Breast epithelium (tissue), 4 donors: ENCODE measurements around the gene IL1R2. TPM values are rescaled to one million over a fixed set of nuclear protein-coding genes. Genes with fewer than 3 reads are reported as not detected.

ENCODE experiments used
- DNase-seq, 2 donors: peaks; one replicate each; pipeline ENCODE4 v3.0.0-alpha.2; 2019; ENCODE audit warnings: low spot score in 2 of 2
- H3K27ac ChIP-seq, 2 donors: fragments of 200-600 bp; sonication (generic) in 1 of 2; one replicate each; pipeline ENCODE4 v1.5.1; 2016 to 2019; ENCODE audit warnings: mild to moderate bottlenecking in 1 of 2
- H3K27me3 ChIP-seq, 2 donors: fragments of 200-600 bp; sonication (generic) in 1 of 2; one replicate each; pipeline versions ENCODE4 v1.5.1 to v1.6.0; 2017 to 2019; ENCODE audit warnings: control low read depth in 1 of 2, mild to moderate bottlenecking in 1 of 2
- H3K36me3 ChIP-seq: fragments of 200-600 bp; one replicate; pipeline ENCODE4 v1.5.1; 2019
- H3K4me1 ChIP-seq, 2 donors: fragments of 200-600 bp; sonication (generic); one replicate each; pipeline ENCODE4 v1.5.1; 2016 to 2019; ENCODE audit warnings: control low read depth in 1 of 2
- H3K4me3 ChIP-seq, 3 donors: fragments of 200-600 bp; sonication (generic); 1 replicate in 2 of 3; 2 replicates in 1 of 3; pipeline ENCODE4 v1.5.1; 2016 to 2019; ENCODE audit warnings: mild to moderate bottlenecking in 3 of 3, moderate library complexity in 2 of 3
- H3K9me3 ChIP-seq, 2 donors: fragments of 200-600 bp; sonication (generic) in 1 of 2; one replicate each; pipeline ENCODE4 v1.5.1; 2016 to 2019; ENCODE audit warnings: control low read depth in 1 of 2
- CTCF ChIP-seq, 3 donors: fragments of 450-650 bp; IDR thresholded peaks; one replicate each; pipeline ENCODE4 v1.5.1; 2016 to 2017; ENCODE audit warnings: antibody characterized with exemption in 3 of 3, mild to moderate bottlenecking in 3 of 3, moderate library complexity in 3 of 3
- POLR2A ChIP-seq: fragments of 450-650 bp; IDR thresholded peaks from one replicate; pipeline ENCODE4 v1.6.1; 2016; ENCODE audit warnings: antibody characterized with exemption, mild to moderate bottlenecking, moderate library complexity
- POLR2AphosphoS5 ChIP-seq, 3 donors: sonication (generic); formaldehyde crosslinking; IDR thresholded peaks; one replicate each; pipeline ENCODE4 v1.6.1; 2017; ENCODE audit warnings: antibody characterized with exemption in 3 of 3
- intact Hi-C: fragments of 100-400 bp; cut with DNase I; formaldehyde crosslinking; loops from one replicate; pipeline ENCODE4 v1.15.1; 2023; ENCODE audit warnings: low total_unique reads
- total RNA-seq, 3 donors: library from RNA; depleted of rRNA; stranded (reverse); fragments of >200 nt; gene quantifications; one replicate each; pipeline ENCODE4 v1.1.0, GENCODE V29; 2016

IL1R2 gene
- total RNA-seq, 3 donors from 2014 or later = 8.2 to 9.8 (median 8.2) TPM

- intact Hi-C loops = no loop called here
- H3K27ac ChIP-seq = peak overlapping the region; percentile 86 to 96
- no peak for TF ChIP-seq CTCF (IDR thresholded peaks at IDR 0.05)
- TF ChIP-seq POLR2A = no peak
- TF ChIP-seq POLR2AphosphoS5 (IDR thresholded peaks at IDR 0.05) = no peak
Measured at GRCh38 chr2:101960819-101961337, 30.9 kb upstream of the IL1R2 start.

GRCh38 chr2:101961338-101962191, 30.2 kb upstream of the IL1R2 start:
- peaks cover 12 to 22% of the 10 kb centered on the region in 2 donors for H3K4me1 ChIP-seq
- peak overlapping the region; percentile 86 to 96 for H3K27ac ChIP-seq
- H3K27me3 ChIP-seq = no peaks in the 10 kb centered on the region
- DNase-seq = peak in 1 of 2 donors; percentile 87
- TF ChIP-seq CTCF (IDR thresholded peaks at IDR 0.05) (peak in 2 of 3 donors; percentile 12 to 24), POLR2AphosphoS5 (IDR thresholded peaks at IDR 0.05) (peak; percentile 84 to 92 (median 91)), POLR2A (no peak)
- H3K36me3 ChIP-seq = no peaks in the 10 kb centered on the region
- no peaks in the 10 kb centered on the region for H3K9me3 ChIP-seq
- H3K4me3 ChIP-seq = peak overlapping the region in 2 of 3 donors; percentile 5 to 46
- intact Hi-C loops = no loop called here

More at GRCh38 chr2:101960819-101961337, 30.9 kb upstream of the IL1R2 start:
- Histone ChIP-seq H3K27me3 (no peaks in the 10 kb centered on the region), H3K4me3 (peak overlapping the region in 1 of 3 donors; percentile 23), H3K36me3 (no peaks in the 10 kb centered on the region), H3K9me3 (no peaks in the 10 kb centered on the region), H3K4me1 (peaks cover 12 to 22% of the 10 kb centered on the region in 2 donors)
- no peak for DNase-seq

- Histone ChIP-seq H3K4me3 (peak overlapping the region in 2 of 3 donors; percentile 5 to 46), H3K27me3 (no peaks in the 10 kb centered on the region), H3K36me3 (no peaks in the 10 kb centered on the region), H3K9me3 (no peaks in the 10 kb centered on the region), H3K27ac (peak overlapping the region; percentile 86 to 96), H3K4me1 (peaks cover 12 to 22% of the 10 kb centered on the region in 2 donors)
- TF ChIP-seq POLR2A (no peak), CTCF (IDR thresholded peaks at IDR 0.05) (no peak), POLR2AphosphoS5 (IDR thresholded peaks at IDR 0.05) (no peak)
- intact Hi-C loops = no loop called here
- no peak for DNase-seq
Measured at GRCh38 chr2:101962309-101962708, 29.5 kb upstream of the IL1R2 start.

GRCh38 chr2:101963198-101963597, 28.6 kb upstream of the IL1R2 start:
- Histone ChIP-seq H3K4me1 (peaks cover 12 to 28% of the 10 kb centered on the region in 2 donors), H3K36me3 (no peaks in the 10 kb centered on the region), H3K9me3 (no peaks in the 10 kb centered on the region), H3K4me3 (no peak overlapping the region), H3K27me3 (no peaks in the 10 kb centered on the region), H3K27ac (peak overlapping the region in 1 of 2 donors; percentile 96)
- DNase-seq = no peak
- no peak for TF ChIP-seq POLR2A
- intact Hi-C loops = no loop called here

- intact Hi-C loops = no loop called here
- DNase-seq = peak in 1 of 2 donors; percentile 77
- Histone ChIP-seq H3K4me1 (peaks cover 0 to 12% of the 10 kb centered on the region in 2 donors), H3K27ac (peak overlapping the region; percentile 60 to 79), H3K27me3 (no peaks in the 10 kb centered on the region), H3K36me3 (no peaks in the 10 kb centered on the region), H3K4me3 (no peak overlapping the region), H3K9me3 (no peaks in the 10 kb centered on the region)
- no peak for TF ChIP-seq CTCF (IDR thresholded peaks at IDR 0.05)
- no peak for TF ChIP-seq POLR2A
- peak in 1 of 3 donors; percentile 32 for TF ChIP-seq POLR2AphosphoS5 (IDR thresholded peaks at IDR 0.05)
Measured at GRCh38 chr2:101967826-101968513, 23.8 kb upstream of the IL1R2 start.
